Activated CD4-positive, alpha-beta T cell treated with anti-CD3 and anti-CD28 coated beads, Interleukin-2, Interleukin-4, amounts not matched to agents 100 ng/mL and 50 ng/mL, durations not matched to agents 16 hours and 8 hours (primary cell): ENCODE data around the gene OBSCN.

Source experiments
- DNase-seq: peaks from one replicate; pipeline ENCODE4 v3.0.0-alpha.2; 2020; ENCODE audit warnings: low spot score

Gene OBSCN

DNA sequence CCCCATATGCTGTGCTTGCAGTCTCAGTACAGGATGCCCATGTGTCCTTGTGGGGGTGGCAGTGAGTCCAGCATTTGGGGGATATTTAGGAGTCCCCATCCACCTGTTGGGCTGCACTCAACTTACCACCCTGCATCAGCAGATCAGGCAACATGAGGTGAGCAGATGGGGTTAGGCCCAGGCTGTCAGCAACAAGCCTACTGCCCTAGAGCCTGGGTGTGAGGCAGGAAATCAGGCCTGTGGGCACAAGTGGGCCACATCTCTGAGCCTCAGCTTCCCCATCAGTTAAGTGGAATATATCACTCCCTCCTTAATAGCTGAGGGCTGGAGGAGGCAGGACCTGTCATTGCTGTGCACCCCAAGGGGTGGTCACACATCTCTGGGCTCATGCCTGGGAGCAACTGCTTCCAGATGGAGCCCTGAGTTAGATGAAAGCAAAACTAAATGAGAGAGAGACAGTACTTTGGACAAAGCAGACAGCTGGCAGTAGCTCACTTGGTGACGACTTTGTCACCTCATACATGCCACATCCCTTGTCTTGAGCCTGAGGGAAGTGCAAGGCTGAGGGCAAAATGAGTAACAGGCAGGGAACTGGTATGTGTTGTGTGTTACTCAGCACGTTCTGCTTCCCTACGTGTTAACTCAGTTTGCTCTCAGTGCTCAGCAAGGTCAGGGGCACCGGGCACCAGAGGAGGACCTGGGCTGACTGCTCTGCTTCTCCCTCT is 150.4 kb downstream of the OBSCN start:
- peak; percentile 24 for DNase-seq

DNA sequence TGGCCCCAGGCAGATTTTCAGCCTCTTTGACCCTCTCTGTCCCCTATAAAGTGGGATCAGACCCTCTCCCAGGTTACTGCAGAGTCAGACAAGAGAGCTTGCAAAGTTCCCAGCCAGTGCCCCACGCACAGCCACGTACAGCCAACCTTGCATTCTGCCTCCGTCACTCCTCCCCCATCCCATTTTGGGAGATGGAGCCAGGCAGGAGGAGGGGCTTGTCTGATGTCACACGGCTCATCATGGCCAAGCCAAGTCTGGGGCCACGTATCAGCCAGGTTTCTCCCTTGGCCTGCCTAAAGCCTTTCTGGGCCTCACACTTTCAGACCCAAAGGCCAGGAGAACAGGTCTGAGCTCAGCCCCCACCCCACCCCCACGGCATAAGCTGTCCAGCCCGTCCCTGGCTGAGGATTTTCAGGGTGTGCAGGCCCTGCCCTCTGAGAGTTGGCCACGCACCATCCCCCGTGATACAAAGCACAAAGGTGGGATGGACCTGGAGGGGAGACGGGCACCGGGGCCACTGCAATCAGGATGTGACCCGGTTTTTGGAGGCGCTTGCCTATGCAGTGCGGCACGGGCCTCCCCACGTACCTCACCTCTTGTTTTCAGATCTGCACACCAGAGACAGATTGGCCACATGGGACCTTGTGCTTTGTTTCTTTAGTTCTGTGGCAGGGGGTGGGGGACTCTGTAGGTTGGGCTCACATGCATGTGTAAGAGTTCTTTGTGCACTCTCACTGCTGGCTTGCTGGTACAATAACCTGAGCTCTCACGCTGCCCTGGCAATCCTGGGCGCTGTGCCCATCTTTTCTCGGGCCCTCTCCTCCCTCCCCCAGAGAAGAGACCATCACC is 151.1 kb downstream of the OBSCN start:
- no peak for DNase-seq

DNA sequence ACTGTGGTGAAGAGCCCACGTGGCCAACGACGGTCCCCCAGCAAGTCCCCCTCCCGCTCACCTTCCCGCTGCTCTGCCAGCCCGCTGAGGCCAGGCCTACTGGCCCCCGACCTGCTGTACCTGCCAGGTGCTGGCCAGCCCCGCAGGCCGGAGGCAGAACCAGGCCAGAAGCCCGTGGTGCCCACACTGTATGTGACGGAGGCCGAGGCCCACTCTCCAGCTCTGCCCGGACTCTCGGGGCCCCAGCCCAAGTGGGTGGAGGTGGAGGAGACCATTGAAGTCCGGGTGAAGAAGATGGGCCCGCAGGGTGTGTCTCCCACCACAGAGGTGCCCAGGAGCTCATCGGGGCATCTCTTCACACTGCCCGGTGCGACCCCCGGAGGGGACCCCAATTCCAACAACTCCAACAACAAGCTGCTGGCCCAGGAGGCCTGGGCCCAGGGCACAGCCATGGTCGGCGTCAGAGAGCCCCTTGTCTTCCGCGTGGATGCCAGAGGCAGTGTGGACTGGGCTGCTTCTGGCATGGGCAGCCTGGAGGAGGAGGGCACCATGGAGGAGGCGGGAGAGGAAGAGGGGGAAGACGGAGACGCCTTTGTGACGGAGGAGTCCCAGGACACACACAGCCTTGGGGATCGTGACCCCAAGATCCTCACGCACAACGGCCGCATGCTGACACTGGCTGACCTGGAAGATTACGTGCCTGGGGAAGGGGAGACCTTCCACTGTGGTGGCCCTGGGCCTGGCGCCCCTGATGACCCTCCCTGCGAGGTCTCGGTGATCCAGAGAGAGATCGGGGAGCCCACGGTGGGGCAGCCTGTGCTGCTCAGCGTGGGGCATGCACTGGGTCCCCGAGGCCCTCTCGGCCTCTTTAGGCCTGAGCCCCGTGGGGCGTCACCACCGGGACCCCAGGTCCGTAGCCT is 152.0 kb downstream of the OBSCN start:
- no peak for DNase-seq

DNA sequence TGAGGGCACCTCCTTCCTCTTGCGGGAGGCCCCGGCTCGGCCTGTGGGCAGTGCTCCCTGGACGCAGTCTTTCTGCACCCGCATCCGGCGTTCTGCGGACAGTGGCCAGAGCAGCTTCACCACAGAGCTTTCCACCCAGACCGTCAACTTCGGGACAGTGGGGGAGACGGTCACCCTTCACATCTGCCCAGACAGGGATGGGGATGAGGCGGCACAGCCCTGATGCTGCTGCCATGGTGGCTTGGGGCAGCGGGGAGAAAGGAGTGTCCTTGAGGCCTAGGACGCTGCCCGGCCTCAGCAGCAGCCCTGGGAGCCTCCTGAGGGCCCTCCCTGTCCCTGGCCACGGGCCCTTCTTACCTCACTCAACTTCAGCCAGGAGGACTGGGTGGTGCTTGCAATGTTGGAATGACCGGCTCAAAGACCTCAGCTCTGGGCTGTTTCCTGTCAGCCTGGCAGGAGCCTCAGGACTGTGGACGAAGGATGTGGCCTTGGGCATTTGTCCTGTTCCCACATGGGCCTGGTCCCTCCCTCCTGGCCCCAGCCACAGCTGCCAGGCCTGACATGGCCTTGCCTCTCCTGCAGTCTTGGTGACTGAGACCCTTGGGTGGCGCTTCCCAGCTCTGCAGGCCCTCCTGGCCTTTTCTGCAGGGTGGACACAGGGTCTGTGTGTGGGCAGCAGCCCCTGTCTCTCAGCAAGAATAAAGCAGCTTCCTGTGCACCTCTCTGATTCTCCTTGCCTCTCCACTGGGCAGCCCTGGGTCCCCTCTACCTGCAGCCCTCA is 152.9 kb downstream of the OBSCN start:
- DNase-seq = no peak

DNA sequence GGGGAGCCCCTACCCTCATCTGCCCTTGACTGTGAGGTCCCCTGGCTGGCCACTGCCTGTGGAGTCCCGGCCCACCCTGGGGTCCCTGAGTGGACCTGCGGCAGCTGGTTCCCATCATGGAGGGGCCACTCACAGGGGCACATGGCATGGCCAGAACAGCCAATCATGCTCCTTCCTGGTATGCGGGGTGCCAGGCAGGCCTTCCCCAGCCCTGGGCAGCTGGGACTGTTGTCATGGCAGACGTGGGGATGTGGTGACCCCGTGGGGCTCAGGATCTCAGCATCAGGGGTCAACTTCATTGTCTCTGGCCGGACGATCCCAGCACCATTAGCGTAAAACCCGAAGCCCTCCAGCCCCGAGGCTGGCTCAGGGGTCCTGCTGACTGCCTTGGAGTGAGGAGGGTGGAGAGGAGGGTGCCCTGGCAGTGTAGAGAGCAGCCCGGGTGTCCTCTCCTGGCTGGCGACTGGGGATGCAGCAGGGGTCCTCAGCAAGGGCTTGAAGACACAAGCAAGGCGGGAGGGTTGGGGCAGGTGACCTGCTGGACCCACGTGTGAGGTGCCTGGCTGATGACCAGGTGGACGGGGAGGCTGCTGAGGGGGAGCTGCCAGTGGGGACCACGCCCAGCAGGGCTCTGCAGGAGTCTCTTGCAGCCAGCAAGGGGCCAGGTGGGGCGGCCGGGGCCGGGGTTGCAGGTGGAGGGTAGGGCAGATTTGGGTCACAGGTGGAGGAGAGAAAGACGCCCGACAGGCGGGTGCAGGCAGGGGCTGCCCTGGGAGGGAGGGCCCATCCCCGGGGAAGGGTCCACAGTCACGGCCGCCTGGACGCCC is 153.7 kb downstream of the OBSCN start:
- no peak for DNase-seq

DNA sequence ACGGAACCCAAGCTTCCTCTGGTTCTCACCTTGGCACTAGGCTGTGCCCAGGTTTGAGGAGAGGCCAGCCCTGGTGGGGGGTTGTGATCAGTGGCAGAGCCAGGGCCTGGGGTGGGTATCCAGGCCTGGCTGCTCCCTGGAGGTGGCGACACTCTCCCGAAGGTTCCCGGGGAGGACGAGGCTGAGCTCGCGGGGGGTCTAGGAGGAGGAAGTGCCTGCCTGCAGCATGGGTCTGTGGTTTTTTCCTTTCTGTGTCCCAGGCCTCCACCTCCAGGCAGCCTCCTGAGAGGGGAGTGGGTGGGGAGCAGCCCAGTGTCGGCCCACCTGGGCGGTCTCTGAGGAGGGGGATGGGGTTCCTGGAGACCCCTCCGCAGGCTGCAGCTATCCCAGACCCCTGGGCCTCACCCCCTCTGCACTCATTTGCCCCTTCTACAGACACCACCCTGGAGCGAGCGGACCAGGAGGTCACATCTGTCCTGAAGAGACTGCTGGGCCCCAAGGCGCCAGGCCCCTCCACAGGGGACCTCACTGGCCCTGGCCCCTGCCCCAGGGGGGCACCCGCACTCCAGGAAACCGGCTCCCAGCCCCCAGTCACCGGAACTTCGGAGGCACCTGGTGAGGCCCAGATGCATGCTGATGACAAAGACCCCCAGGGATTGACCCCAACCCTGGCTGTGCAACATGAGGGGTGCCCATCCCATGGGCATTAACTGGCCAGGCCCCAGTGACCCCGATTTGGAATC is 154.5 kb downstream of the OBSCN start:
- no peak for DNase-seq

DNA sequence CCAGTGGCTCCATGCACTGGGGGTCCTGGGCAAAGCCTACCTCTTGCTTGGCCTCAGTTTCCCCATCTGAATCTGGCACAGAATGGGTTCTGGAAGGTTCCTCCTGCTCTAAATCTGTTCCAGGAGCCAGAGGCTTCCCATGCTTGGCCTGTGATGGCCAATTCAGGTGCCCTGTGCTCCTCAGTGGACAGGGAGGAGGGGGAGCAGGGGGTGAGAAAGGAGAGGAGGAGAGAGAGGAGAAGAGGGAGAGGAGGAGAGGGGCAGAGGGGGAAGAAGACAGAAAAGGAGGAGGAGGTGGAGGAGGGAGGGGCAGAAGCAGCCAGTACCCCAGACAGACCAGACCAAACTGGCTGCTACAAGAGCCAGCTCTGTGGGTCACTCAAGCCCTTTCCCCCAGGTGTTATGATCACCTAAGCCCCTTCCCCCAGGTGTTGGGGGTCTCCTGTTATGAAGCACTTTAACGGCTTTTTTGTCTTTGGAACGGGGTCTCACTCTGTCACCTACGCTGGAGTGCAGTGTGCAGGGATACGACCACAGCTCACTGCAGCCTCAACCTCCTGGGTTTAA is 155.1 kb downstream of the OBSCN start:
- no peak for DNase-seq

DNA sequence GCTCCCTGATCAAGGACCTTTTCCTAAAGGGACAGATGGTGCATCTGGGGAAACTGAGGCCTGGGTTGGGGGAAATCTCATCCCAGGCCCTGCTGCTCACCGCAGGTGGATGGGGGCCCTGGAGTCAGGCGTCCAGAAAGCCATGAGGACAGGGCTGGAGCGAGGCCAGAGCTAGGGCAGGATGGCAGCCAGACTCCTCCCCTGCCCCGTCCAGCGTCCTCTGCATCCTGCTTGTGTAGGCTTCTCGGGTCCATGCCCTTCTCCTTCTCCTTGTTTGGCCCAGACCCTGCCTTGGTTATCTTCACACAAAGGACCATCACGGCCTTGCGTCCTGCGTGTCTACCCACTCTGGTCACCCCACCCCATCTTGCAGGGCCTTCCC is 155.8 kb downstream of the OBSCN start:
- no peak for DNase-seq

DNA sequence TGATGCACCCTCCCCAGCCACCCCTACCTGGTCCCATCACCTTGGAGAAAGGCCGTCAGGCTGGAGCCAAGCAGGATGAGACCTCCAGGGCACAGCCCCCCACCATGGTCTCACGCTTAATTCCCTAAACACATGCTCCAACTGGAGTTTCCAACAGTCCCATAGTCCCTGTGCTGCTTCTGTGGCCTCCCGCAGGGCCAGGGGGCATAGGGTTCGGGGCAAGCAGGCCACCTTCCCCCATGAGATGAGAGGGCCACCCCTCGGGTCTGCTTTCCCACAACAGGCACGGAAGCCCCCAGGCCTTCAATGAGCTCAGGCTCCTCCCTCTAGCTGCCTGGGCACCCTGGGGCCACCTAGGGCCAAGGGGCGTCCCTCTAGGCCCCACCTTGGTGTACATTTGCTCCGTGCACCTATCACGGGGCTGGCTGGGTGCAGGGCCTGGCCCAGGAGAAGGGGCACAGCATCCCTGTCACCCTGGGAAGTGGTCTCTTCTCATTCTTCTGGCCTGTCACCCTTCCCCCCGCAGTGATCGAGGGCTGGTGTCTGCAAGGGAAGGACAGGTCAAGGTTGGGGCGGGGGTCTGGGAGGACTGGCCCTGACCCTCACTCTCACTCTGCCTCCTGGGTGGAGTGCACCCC is 156.3 kb downstream of the OBSCN start:
- no peak for DNase-seq

DNA sequence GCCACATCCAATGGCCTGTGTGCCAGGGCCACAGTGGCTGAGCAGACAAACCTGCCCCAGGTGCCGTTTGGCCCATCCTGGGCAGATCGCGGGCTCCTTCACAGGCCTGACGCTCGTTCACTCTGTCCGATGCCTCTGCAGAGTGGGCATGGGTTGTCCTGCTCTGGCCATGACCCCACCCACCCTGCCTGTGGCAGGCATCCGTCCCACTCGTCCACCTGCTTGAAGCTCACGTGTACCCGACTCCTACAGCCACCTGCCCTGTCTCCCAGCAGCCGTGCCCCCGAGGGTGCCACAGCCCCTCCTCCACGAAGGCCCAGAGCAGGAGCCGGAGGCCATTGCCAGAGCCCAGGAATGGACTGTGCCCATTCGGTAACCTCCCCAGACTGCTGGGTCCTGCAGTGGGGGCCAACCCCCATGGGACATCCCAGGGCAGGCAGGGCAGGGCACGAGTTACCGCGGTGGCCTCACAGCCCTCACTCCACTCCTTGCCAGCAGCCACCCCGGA is 156.9 kb downstream of the OBSCN start:
- no peak for DNase-seq

DNA sequence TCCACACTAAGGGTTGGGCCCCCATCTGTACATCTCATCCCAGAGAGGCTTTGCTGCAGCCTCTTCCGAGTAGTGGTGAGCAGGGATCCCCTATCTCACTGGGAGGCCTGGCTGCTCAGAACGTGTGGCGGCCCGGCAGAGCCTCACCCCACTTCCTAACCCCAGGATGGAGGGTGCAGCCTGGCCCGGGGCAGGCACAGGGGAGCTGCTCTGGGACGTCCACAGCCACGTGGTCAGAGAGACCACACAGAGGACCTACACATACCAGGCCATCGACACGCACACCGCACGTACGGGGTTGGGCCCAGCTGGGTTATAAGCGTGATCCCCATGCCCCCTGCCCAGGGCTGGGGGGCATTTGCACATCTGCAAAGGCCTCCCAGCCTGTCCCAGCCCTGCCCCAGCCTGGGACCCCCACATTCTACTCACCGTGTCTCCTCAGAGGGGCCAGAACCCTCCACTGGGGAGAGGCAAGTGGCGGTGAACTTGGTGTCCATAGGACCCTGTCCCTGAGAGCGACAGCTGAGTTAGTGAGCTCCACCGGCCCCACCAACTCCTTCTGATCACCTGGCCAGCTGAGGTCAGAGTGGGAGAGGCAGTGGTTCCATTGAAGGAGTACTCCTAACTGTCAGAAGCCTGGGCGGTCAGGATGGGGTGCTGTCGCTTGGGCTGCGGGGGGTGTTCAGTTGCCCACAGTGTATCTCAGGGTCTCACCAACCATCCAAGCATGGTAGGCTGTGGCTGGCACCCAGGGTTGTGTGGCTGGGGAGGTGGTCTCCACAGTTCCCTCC is 157.6 kb downstream of the OBSCN start:
- DNase-seq = no peak

DNA sequence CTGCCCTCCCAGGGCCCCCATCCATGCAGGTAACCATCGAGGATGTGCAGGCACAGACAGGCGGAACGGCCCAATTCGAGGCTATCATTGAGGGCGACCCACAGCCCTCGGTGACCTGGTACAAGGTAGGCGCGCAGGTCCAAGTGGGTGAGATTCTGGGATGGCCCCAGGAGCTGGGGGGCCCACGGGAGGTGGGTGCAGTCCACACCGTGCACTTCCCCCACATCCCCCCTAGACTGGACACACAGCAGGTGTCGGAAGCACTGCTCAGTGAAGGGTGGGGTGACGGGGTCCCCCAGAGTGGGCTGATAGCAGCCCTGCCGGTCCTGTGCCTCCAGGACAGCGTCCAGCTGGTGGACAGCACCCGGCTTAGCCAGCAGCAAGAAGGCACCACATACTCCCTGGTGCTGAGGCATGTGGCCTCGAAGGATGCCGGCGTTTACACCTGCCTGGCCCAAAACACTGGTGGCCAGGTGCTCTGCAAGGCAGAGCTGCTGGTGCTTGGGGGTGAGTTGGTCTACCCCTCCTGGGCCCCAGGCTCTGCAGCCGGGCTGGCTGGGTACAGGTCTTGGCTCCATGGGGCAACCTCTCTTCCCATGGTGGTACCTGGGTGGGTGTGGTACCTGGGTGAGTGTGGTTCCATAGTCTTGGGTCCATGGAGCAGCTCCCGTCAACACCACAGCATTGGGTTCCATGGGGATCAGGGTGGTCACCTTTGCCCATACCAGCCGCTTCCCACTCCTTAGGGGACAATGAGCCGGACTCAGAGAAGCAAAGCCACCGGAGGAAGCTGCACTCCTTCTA is 158.4 kb downstream of the OBSCN start:
- DNase-seq = no peak

DNA sequence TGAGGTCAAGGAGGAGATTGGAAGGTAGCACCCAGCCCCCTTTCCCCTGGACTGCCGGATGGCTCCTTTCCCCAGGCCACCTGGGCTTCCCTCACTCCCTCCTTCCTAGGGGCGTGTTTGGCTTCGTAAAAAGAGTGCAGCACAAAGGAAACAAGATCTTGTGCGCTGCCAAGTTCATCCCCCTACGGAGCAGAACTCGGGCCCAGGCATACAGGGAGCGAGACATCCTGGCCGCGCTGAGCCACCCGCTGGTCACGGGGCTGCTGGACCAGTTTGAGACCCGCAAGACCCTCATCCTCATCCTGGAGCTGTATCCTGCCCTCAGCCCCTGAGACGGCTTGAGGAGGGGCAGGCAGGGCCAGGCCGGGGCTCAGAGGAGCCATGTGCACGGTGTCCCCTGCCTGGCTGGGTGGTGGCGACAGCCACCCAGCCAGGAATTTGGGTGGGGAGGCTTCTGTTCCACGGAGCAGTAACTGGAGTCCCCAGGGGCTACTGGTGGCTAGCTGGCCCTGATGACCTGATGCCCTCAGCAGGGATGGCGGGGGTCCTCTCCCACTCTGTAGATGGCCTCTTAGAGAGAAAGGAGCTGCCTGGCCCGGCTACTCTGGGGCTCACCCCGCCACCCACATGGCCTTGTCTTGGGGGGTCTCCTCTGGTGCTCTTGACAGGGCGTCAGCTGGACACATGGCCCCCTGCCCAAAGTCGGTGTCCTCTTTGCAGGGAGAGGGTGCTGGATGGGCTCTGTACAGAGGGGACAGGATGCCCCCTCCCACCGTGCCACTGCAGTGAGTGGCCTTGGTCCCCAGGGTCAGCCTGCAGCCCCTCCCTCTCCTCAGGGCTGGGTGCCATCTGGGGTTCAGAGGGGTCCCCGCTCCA is 159.3 kb downstream of the OBSCN start:
- DNase-seq = no peak

DNA sequence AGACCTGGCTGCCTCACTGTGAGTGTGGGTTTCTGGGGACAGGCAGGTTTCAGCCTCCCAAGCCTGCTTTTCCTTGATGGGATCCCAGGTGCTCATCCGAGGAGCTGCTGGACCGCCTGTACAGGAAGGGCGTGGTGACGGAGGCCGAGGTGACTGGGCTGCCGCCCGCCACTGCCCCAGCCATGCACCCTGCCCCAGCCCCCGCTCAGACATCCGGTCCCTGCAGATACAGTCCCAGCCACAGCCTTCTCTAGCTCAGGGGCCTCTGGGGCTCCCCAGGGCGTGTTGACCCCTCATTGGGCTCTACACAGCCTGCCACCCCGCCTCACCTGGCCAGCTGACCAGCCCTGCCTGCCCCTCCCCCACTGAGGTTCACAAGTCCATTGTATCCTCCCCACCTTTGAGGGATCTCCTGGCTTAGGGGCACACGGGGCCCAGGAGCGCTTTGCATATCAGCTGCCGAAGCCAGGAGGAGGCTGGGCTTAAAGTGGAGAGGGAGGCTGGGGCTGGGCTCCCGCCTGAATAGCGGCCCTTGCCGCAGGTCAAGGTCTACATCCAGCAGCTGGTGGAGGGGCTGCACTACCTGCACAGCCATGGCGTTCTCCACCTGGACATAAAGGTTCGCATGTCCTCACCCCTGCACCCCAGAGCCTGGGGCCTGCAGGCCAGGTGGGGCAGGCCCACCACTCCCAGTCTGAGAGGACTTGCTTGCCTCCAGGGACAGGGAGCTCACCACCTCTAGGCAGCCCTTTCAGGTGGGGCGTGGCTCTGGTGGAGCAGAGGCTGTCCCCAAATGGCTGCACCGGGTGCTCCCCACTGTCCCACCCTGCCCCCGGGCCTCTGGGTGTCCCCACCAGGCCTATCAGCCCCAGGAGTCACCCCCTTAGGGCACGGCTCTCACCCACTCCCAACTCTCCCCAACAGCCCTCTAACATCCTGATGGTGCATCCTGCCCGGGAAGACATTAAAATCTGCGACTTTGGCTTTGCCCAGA is 160.3 kb downstream of the OBSCN start:
- DNase-seq = no peak
